ENCODE results near the gene COL4A2. TPM values are rescaled to one million over a fixed set of nuclear protein-coding genes. Genes with fewer than 3 reads are reported as not detected.

The COL4A2 gene
- polyA plus RNA-seq, 1 donor (not counting 4 experiments of a cell fraction or from before 2014, with no cell fraction given): 30.7 TPM

- no peak overlapping the region for H3K9ac ChIP-seq (ENCODE audit: control insufficient read depth, extremely low read depth, insufficient read depth, low read length)
- H4K20me1 ChIP-seq (ENCODE audit: control insufficient read depth, extremely low read depth, insufficient read depth, low read length): no peaks in the 10 kb centered on the region
- H3K4me3 ChIP-seq (ENCODE audit: control insufficient read depth in 2 of 3, extremely low read depth in 1 of 3, insufficient read depth in 2 of 3, low read depth in 1 of 3, low read length in 3 of 3): no peak overlapping the region
- H3K4me1 ChIP-seq (ENCODE audit: control insufficient read depth, extremely low read depth, insufficient read depth, low read length): peaks cover 24% of the 10 kb centered on the region
- no peak for DNase-seq (ENCODE audit: low read depth, low spot score)
- no peak for TF ChIP-seq EZH2 (IDR thresholded peaks at IDR 0.05; ENCODE audit: low read length)
- no peaks in the 10 kb centered on the region for H3K9me1 ChIP-seq (ENCODE audit: control insufficient read depth, extremely low read depth, insufficient read depth, low read length)
- H3K79me2 ChIP-seq (ENCODE audit: control insufficient read depth, insufficient read depth, low read length): no peaks in the 10 kb centered on the region
- H2AFZ ChIP-seq (ENCODE audit: control insufficient read depth, low read length): no peak overlapping the region
- dilution Hi-C loops (cut with MboI; ENCODE audit: extremely low pct_ligation_motif_present, low sequenced_read_pairs): no loop called here
- no peaks in the 10 kb centered on the region for H3K27me3 ChIP-seq (ENCODE audit: control insufficient read depth, extremely low read depth, insufficient read depth, low read length)
- peak overlapping the region; percentile 96 for H3K4me2 ChIP-seq (ENCODE audit: control insufficient read depth, extremely low read depth, insufficient read depth, low read depth, low read length)
- H3K27ac ChIP-seq (ENCODE audit: control insufficient read depth, insufficient read depth, low read length): no peak overlapping the region
- FAIRE-seq: peak; percentile 78
- no peaks in the 10 kb centered on the region for H3K36me3 ChIP-seq (ENCODE audit: control insufficient read depth in 2 of 2, extremely low read depth in 1 of 2, insufficient read depth in 2 of 2, low read length in 2 of 2)
- no peaks in the 10 kb centered on the region for H3K9me3 ChIP-seq (ENCODE audit: control insufficient read depth, low read depth, low read length)
These were observed 252.9 kb downstream of the COL4A2 start for GRCh38 chr13:110559986-110560385.

DNA sequence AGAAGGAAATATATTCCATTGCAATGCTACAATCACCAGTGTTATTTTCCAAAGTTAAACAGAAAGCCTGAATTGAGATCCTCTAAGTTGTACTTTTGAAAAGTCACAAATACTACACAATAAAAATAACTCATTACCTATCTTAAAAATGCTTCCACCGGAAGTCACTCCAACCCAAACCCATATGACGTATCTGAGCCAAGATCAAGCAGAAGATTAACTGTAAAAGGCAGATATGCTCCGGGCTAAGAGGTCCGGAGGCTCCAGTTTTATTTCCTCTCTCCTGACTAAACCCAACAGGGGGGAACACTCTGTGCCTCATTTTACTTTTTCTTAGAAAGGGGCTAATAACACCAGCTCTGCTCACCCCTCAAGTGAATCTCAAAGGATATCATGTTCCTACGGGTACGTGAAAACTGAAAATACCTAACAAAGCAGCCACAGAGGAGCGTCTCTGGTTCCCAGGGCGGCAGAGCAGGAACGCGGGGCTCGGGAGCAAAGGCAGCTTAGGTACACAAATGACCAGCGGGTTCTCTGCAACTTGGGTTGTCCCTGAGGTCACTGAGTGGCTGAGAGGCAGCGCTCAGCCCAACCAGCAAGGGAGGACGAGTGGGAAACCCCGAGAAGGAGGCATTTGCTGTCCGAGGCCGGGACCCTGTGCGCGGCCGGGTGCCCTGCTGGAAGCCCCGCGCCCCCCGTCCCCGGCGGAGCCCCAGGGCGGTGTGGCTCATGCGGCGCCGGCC, 253.7 kb downstream of the COL4A2 start:
- DNase-seq (ENCODE audit: low read depth, low spot score): no peak
- no peaks in the 10 kb centered on the region for H3K9me3 ChIP-seq (ENCODE audit: control insufficient read depth, low read depth, low read length)
- no peak for FAIRE-seq
- H2AFZ ChIP-seq (ENCODE audit: control insufficient read depth, low read length): peak overlapping the region; percentile 69
- no peak overlapping the region for H3K27ac ChIP-seq (ENCODE audit: control insufficient read depth, insufficient read depth, low read length)
- no peaks in the 10 kb centered on the region for H4K20me1 ChIP-seq (ENCODE audit: control insufficient read depth, extremely low read depth, insufficient read depth, low read length)
- H3K4me2 ChIP-seq (ENCODE audit: control insufficient read depth, extremely low read depth, insufficient read depth, low read depth, low read length): peak overlapping the region; percentile 96
- peaks cover 24% of the 10 kb centered on the region for H3K4me1 ChIP-seq (ENCODE audit: control insufficient read depth, extremely low read depth, insufficient read depth, low read length)
- H3K4me3 ChIP-seq (ENCODE audit: control insufficient read depth in 2 of 3, extremely low read depth in 1 of 3, insufficient read depth in 2 of 3, low read depth in 1 of 3, low read length in 3 of 3): peak overlapping the region; percentile 70 to 80 (median 78)
- H3K36me3 ChIP-seq (ENCODE audit: control insufficient read depth in 2 of 2, extremely low read depth in 1 of 2, insufficient read depth in 2 of 2, low read length in 2 of 2): no peaks in the 10 kb centered on the region
- no peaks in the 10 kb centered on the region for H3K27me3 ChIP-seq (ENCODE audit: control insufficient read depth, extremely low read depth, insufficient read depth, low read length)
- no peaks in the 10 kb centered on the region for H3K79me2 ChIP-seq (ENCODE audit: control insufficient read depth, insufficient read depth, low read length)
- dilution Hi-C loops (cut with MboI; ENCODE audit: extremely low pct_ligation_motif_present, low sequenced_read_pairs): no loop called here
- TF ChIP-seq EZH2 (IDR thresholded peaks at IDR 0.05; ENCODE audit: low read length): no peak
- TF ChIP-seq, protein P1, sequence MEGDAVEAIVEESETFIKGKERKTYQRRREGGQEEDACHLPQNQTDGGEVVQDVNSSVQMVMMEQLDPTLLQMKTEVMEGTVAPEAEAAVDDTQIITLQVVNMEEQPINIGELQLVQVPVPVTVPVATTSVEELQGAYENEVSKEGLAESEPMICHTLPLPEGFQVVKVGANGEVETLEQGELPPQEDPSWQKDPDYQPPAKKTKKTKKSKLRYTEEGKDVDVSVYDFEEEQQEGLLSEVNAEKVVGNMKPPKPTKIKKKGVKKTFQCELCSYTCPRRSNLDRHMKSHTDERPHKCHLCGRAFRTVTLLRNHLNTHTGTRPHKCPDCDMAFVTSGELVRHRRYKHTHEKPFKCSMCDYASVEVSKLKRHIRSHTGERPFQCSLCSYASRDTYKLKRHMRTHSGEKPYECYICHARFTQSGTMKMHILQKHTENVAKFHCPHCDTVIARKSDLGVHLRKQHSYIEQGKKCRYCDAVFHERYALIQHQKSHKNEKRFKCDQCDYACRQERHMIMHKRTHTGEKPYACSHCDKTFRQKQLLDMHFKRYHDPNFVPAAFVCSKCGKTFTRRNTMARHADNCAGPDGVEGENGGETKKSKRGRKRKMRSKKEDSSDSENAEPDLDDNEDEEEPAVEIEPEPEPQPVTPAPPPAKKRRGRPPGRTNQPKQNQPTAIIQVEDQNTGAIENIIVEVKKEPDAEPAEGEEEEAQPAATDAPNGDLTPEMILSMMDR (optimal IDR thresholded peaks at IDR 0.05 in 1 of 3, IDR thresholded peaks at IDR 0.05 in 1 of 3, conservative IDR thresholded peaks at IDR 0.05 in 1 of 3; ENCODE audit: extremely low read depth in 1 of 3, insufficient read depth in 2 of 3, low read length in 3 of 3): no peak
- peak overlapping the region; percentile 74 for H3K9ac ChIP-seq (ENCODE audit: control insufficient read depth, extremely low read depth, insufficient read depth, low read length)
- H3K9me1 ChIP-seq (ENCODE audit: control insufficient read depth, extremely low read depth, insufficient read depth, low read length): no peaks in the 10 kb centered on the region

All from keratinocyte (primary cell).